GM19467 (cell line): ENCODE measurements around the gene GALC.

Experiments used
- ATAC-seq: cut with Tn5 transposase; IDR thresholded peaks from one replicate; pipeline ENCODE4 v1.9.1; 2021; ENCODE audit warnings: mild to moderate bottlenecking, moderate library complexity; ENCODE audit not compliant: unreplicated experiment

Gene GALC

GRCh38 chr14:87888136-87888999 is 104.6 kb downstream of the GALC start:
- ATAC-seq = no peak

GRCh38 chr14:87883750-87884149 is 109.2 kb downstream of the GALC start:
- ATAC-seq = no peak
